HEK293 (cell line): ENCODE data around the gene LZTR1.

Experiments used
- CTCF ChIA-PET: fragments of 350-600 bp; formaldehyde crosslinking; extraction: SDS; loops from one replicate; lab custom pipeline; 2021; ENCODE audit warnings: antibody characterized with exemption; lab: Yijun Ruan, JAX
- POLR2A ChIA-PET: fragments of 300-600 bp; formaldehyde crosslinking; extraction: SDS; loops from one replicate; lab custom pipeline; 2020; ENCODE audit warnings: antibody characterized with exemption, inconsistent platforms; lab: Yijun Ruan, JAX
- H3K27ac ChIP-seq: fragments of 200-500 bp; sonication (Bioruptor generic); 2 replicates; pipeline ENCODE4 v1.5.1; 2014; ENCODE audit warnings: low read depth, low read length, control low read depth, inconsistent platforms; ENCODE audit errors: extremely low read depth
- H3K36me3 ChIP-seq, 2 experiments: fragments of 200-500 bp in 1 of 2; sonication (Bioruptor generic) in 1 of 2; 1 replicate in 1 of 2; 2 replicates in 1 of 2; pipeline ENCODE4 v1.5.1; 2014 to 2017; ENCODE audit warnings: inconsistent platforms in 2 of 2, low read length in 2 of 2; ENCODE audit not compliant: control insufficient read depth in 2 of 2, insufficient read depth in 1 of 2
- H3K4me1 ChIP-seq: fragments of 200-500 bp; sonication (Bioruptor generic); 2 replicates; pipeline ENCODE4 v1.5.1; 2014; ENCODE audit warnings: mild to moderate bottlenecking, low read length, inconsistent platforms; ENCODE audit not compliant: control insufficient read depth, insufficient read depth
- H3K4me3 ChIP-seq: 2 replicates; pipeline ENCODE4 v1.5.1; 2011; ENCODE audit warnings: low read depth, mild to moderate bottlenecking, control low read depth, low read length, moderate library complexity
- H3K9me3 ChIP-seq: fragments of 200-500 bp; sonication (Bioruptor generic); 2 replicates; pipeline ENCODE4 v1.5.1; 2014; ENCODE audit warnings: low read depth, low read length, inconsistent platforms; ENCODE audit not compliant: control insufficient read depth, insufficient read depth
- EGR2 ChIP-seq: fragments of 450-650 bp; formaldehyde crosslinking; IDR thresholded peaks from 2 replicates; pipeline ENCODE4 v1.5.1; 2016; ENCODE audit warnings: low read depth, missing biosample characterization, missing genetic modification characterization
- GFI1B ChIP-seq: fragments of 450-650 bp; formaldehyde crosslinking; IDR thresholded peaks from 2 replicates; pipeline ENCODE4 v1.5.1; 2016; ENCODE audit warnings: missing biosample characterization, missing genetic modification characterization
- HOXC10 ChIP-seq: sonication (generic); formaldehyde crosslinking; IDR thresholded peaks from 2 replicates; pipeline ENCODE4 v1.8.1; 2023; ENCODE audit warnings: mild to moderate bottlenecking, missing genetic modification reagents
- MYNN ChIP-seq: fragments of 450-650 bp; formaldehyde crosslinking; IDR thresholded peaks from 2 replicates; pipeline ENCODE4 v1.5.1; 2016; ENCODE audit warnings: missing biosample characterization, missing genetic modification characterization, borderline replicate concordance
- ZFP41 ChIP-seq: fragments of 450-650 bp; formaldehyde crosslinking; IDR thresholded peaks from 2 replicates; pipeline ENCODE4 v1.5.1; 2016; ENCODE audit warnings: missing biosample characterization, missing genetic modification characterization, borderline replicate concordance
- ZIC2 ChIP-seq: fragments of 450-650 bp; formaldehyde crosslinking; IDR thresholded peaks from 2 replicates; pipeline ENCODE4 v1.5.1; 2016; ENCODE audit warnings: missing biosample characterization, missing genetic modification characterization
- ZNF146 ChIP-seq: fragments of 450-650 bp; formaldehyde crosslinking; IDR thresholded peaks from 2 replicates; pipeline ENCODE4 v1.5.1; 2016; ENCODE audit warnings: missing biosample characterization, missing genetic modification characterization
- ZNF175 ChIP-seq: fragments of 450-650 bp; formaldehyde crosslinking; IDR thresholded peaks from 2 replicates; pipeline ENCODE4 v1.5.1; 2016; ENCODE audit warnings: missing biosample characterization, missing genetic modification characterization
- ZNF239 ChIP-seq: fragments of 450-650 bp; formaldehyde crosslinking; IDR thresholded peaks from 2 replicates; pipeline ENCODE4 v1.5.1; 2016; ENCODE audit warnings: missing biosample characterization, missing genetic modification characterization
- ZNF274 ChIP-seq, 2 experiments: fragments of 200-500 bp in 1 of 2; fragments of 450-650 bp in 1 of 2; sonication (Bioruptor generic) in 1 of 2; formaldehyde crosslinking in 1 of 2; IDR thresholded peaks; 2 replicates each; pipeline versions ENCODE4 v1.5.1 to v1.6.1; 2014 to 2016; ENCODE audit warnings: borderline replicate concordance in 1 of 2, inconsistent platforms in 1 of 2, low read length in 1 of 2, missing biosample characterization in 1 of 2, missing genetic modification characterization in 1 of 2
- ZNF341 ChIP-seq: fragments of 450-650 bp; formaldehyde crosslinking; IDR thresholded peaks from 2 replicates; pipeline ENCODE4; 2016; ENCODE audit warnings: low read depth, missing biosample characterization, missing genetic modification characterization
- ZNF37A ChIP-seq: fragments of 450-650 bp; IDR thresholded peaks from 2 replicates; pipeline ENCODE4 v1.5.1; 2018; ENCODE audit warnings: missing biosample characterization, missing genetic modification characterization
- ZNF544 ChIP-seq: fragments of 450-650 bp; formaldehyde crosslinking; IDR thresholded peaks from 2 replicates; pipeline ENCODE4 v1.5.0; 2017; ENCODE audit warnings: missing biosample characterization, missing genetic modification characterization
- ZNF555 ChIP-seq: fragments of 450-650 bp; formaldehyde crosslinking; conservative IDR thresholded peaks from 2 replicates; pipeline ENCODE4 v1.5.1; 2017; ENCODE audit warnings: missing biosample characterization, mild to moderate bottlenecking, missing genetic modification characterization, inconsistent platforms
- ZNF600 ChIP-seq: fragments of 450-650 bp; formaldehyde crosslinking; IDR thresholded peaks from 2 replicates; pipeline ENCODE4 v1.5.1; 2016; ENCODE audit warnings: missing biosample characterization, missing genetic modification characterization
- ZNF624 ChIP-seq: fragments of 450-650 bp; formaldehyde crosslinking; IDR thresholded peaks from 2 replicates; pipeline ENCODE4 v1.5.1; 2017; ENCODE audit warnings: missing biosample characterization, missing genetic modification characterization
- ZNF670 ChIP-seq: fragments of 450-650 bp; formaldehyde crosslinking; IDR thresholded peaks from 2 replicates; pipeline ENCODE4 v1.5.1; 2016; ENCODE audit warnings: missing biosample characterization, missing genetic modification characterization, low read depth
- ZNF792 ChIP-seq: fragments of 450-650 bp; formaldehyde crosslinking; IDR thresholded peaks from 2 replicates; pipeline ENCODE4 v1.5.1; 2016; ENCODE audit warnings: missing biosample characterization, missing genetic modification characterization
- TF ChIP-seq, protein P1 (sequence below): fragments of 450-650 bp; formaldehyde crosslinking; IDR thresholded peaks from 2 replicates; pipeline ENCODE4 v1.5.1; 2016; ENCODE audit warnings: missing biosample characterization, missing genetic modification characterization
- TF ChIP-seq, protein P2 (sequence below): fragments of 450-650 bp; formaldehyde crosslinking; IDR thresholded peaks from 2 replicates; pipeline ENCODE4 v1.5.0; 2017; ENCODE audit warnings: missing biosample characterization, missing genetic modification characterization, borderline replicate concordance
- TF ChIP-seq, protein P3 (sequence below): fragments of 450-650 bp; formaldehyde crosslinking; IDR thresholded peaks from 2 replicates; pipeline ENCODE4 v1.5.1; 2016; ENCODE audit warnings: missing biosample characterization, missing genetic modification characterization
- TF ChIP-seq, protein P4 (sequence below): fragments of 450-650 bp; formaldehyde crosslinking; IDR thresholded peaks from 2 replicates; pipeline ENCODE4 v1.5.1; 2016; ENCODE audit warnings: missing biosample characterization, missing genetic modification characterization
- TF ChIP-seq, protein P5 (sequence below): fragments of 450-650 bp; formaldehyde crosslinking; IDR thresholded peaks from 2 replicates; pipeline ENCODE4 v1.5.1; 2016; ENCODE audit warnings: missing biosample characterization, missing genetic modification characterization, borderline replicate concordance
- TF ChIP-seq, protein P6 (sequence below): fragments of 450-650 bp; formaldehyde crosslinking; IDR thresholded peaks from 2 replicates; pipeline ENCODE4 v1.5.1; 2016; ENCODE audit warnings: missing biosample characterization, missing genetic modification characterization

LZTR1 gene

DNA sequence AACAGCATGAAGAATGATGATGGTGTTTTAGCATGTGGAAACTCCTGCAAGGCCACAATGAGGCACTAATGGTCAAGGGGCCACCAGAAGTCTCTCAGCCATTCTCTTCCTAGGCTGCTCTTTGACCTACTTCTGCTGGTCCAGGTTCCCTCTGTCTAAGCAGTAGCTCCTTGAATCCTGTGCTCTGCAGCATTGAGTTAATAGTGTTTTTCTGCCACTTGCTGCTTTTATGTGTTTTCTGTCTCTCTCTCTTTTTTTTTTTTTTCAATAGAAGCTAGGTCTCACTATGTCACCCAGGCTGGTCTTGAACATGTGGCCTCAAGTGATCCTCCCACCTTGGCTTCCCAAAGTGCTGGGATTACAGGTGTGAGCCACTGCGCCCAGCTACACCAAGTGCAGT lies 35.1 kb upstream of the LZTR1 start:
- POLR2A ChIA-PET, result interaction anchor here (0.6 kb wide), 1 partner anchor 30 kb away, joined by 3 read pairs; no protein-coding TSS in a partner anchor
- no peak overlapping the region for H3K27ac ChIP-seq
- CTCF ChIA-PET, result interaction anchor here (1.2 kb wide), 1 partner anchor 9 kb away, joined by 3 read pairs; no protein-coding TSS in a partner anchor
- no peaks in the 10 kb centered on the region for H3K9me3 ChIP-seq
- no peak overlapping the region for H3K4me3 ChIP-seq
- TF ChIP-seq, protein P1, sequence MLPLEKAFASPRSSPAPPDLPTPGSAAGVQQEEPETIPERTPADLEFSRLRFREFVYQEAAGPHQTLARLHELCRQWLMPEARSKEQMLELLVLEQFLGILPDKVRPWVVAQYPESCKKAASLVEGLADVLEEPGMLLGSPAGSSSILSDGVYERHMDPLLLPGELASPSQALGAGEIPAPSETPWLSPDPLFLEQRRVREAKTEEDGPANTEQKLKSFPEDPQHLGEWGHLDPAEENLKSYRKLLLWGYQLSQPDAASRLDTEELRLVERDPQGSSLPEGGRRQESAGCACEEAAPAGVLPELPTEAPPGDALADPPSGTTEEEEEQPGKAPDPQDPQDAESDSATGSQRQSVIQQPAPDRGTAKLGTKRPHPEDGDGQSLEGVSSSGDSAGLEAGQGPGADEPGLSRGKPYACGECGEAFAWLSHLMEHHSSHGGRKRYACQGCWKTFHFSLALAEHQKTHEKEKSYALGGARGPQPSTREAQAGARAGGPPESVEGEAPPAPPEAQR (tag by site-specific recombination), result no peak
- TF ChIP-seq ZNF670 (tag by site-specific recombination), result no peak
- TF ChIP-seq MYNN (tag by site-specific recombination), result no peak
- TF ChIP-seq ZNF175 (tag by site-specific recombination), result no peak
- TF ChIP-seq, protein P2, sequence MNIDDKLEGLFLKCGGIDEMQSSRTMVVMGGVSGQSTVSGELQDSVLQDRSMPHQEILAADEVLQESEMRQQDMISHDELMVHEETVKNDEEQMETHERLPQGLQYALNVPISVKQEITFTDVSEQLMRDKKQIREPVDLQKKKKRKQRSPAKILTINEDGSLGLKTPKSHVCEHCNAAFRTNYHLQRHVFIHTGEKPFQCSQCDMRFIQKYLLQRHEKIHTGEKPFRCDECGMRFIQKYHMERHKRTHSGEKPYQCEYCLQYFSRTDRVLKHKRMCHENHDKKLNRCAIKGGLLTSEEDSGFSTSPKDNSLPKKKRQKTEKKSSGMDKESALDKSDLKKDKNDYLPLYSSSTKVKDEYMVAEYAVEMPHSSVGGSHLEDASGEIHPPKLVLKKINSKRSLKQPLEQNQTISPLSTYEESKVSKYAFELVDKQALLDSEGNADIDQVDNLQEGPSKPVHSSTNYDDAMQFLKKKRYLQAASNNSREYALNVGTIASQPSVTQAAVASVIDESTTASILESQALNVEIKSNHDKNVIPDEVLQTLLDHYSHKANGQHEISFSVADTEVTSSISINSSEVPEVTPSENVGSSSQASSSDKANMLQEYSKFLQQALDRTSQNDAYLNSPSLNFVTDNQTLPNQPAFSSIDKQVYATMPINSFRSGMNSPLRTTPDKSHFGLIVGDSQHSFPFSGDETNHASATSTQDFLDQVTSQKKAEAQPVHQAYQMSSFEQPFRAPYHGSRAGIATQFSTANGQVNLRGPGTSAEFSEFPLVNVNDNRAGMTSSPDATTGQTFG, result no peak
- TF ChIP-seq ZNF37A (tag by site-specific recombination), result no peak
- TF ChIP-seq ZNF341, result no peak
- TF ChIP-seq EGR2 (tag by site-specific recombination), result no peak
- TF ChIP-seq ZNF544 (tag by site-specific recombination), result no peak
- TF ChIP-seq, all 188 proteins: peak for 0
- H3K4me1 ChIP-seq, result no peaks in the 10 kb centered on the region
- H3K36me3 ChIP-seq, result peaks cover 5 to 57% of the 10 kb centered on the region in 2 experiments; a peak in 2 of 3 replicates

DNA sequence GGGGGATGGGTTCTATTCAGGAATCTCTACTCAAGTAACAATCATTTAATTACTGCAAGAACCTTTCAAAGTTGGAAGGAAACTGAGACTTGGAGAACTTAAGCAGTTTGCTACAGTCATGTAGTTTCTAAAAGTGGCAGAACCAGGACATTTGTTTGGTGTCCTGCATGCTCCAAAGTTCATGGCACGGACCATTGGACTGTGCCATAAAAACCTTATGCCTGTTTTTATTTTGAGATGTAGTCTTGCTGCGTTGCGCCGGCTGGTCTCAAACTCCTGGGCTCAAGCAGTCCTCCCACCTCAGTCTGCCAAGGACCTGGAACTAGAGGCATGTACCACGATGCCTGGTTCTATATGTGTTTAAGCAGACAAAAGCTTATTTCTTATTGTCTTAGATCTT lies 33.6 kb upstream of the LZTR1 start:
- Histone ChIP-seq H3K9me3 (no peaks in the 10 kb centered on the region), H3K4me3 (no peak overlapping the region), H3K4me1 (no peaks in the 10 kb centered on the region), H3K36me3 (peaks cover 5 to 69% of the 10 kb centered on the region in 2 experiments; a peak in 2 of 3 replicates), H3K27ac (no peak overlapping the region)
- CTCF ChIA-PET, result interaction anchor here (0.6 kb wide), 3 partner anchors 8 to 208 kb away, joined by 3 to 5 read pairs (median 4); no protein-coding TSS in a partner anchor
- POLR2A ChIA-PET, result interaction anchor here (0.6 to 0.7 kb wide), 2 partner anchors 20 to 144 kb away, joined by 3 to 4 read pairs; no protein-coding TSS in a partner anchor
- TF ChIP-seq, protein P3, sequence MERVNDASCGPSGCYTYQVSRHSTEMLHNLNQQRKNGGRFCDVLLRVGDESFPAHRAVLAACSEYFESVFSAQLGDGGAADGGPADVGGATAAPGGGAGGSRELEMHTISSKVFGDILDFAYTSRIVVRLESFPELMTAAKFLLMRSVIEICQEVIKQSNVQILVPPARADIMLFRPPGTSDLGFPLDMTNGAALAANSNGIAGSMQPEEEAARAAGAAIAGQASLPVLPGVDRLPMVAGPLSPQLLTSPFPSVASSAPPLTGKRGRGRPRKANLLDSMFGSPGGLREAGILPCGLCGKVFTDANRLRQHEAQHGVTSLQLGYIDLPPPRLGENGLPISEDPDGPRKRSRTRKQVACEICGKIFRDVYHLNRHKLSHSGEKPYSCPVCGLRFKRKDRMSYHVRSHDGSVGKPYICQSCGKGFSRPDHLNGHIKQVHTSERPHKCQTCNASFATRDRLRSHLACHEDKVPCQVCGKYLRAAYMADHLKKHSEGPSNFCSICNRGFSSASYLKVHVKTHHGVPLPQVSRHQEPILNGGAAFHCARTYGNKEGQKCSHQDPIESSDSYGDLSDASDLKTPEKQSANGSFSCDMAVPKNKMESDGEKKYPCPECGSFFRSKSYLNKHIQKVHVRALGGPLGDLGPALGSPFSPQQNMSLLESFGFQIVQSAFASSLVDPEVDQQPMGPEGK (tag by site-specific recombination), result no peak
- TF ChIP-seq GFI1B (tag by site-specific recombination) (no peak), ZNF146 (tag by site-specific recombination) (no peak), ZFP41 (tag by site-specific recombination) (no peak), ZNF239 (tag by site-specific recombination) (no peak), ZIC2 (tag by site-specific recombination) (no peak), ZNF274 (IDR thresholded peaks at IDR 0.05; ENCODE audit: low read length) (no peak), ZNF274 (tag by site-specific recombination; IDR thresholded peaks at IDR 0.05; ENCODE audit: borderline replicate concordance) (no peak), HOXC10 (CRISPR knock-in tag) (no peak), ZNF555 (tag by site-specific recombination) (no peak), ZNF600 (tag by site-specific recombination) (no peak), ZNF792 (tag by site-specific recombination) (no peak), ZNF624 (tag by site-specific recombination) (no peak)
- TF ChIP-seq, protein P4, sequence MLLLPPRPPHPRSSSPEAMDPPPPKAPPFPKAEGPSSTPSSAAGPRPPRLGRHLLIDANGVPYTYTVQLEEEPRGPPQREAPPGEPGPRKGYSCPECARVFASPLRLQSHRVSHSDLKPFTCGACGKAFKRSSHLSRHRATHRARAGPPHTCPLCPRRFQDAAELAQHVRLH (tag by site-specific recombination), result no peak
- TF ChIP-seq, protein P5, sequence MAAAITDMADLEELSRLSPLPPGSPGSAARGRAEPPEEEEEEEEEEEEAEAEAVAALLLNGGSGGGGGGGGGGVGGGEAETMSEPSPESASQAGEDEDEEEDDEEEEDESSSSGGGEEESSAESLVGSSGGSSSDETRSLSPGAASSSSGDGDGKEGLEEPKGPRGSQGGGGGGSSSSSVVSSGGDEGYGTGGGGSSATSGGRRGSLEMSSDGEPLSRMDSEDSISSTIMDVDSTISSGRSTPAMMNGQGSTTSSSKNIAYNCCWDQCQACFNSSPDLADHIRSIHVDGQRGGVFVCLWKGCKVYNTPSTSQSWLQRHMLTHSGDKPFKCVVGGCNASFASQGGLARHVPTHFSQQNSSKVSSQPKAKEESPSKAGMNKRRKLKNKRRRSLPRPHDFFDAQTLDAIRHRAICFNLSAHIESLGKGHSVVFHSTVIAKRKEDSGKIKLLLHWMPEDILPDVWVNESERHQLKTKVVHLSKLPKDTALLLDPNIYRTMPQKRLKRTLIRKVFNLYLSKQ (tag by site-specific recombination), result no peak
- TF ChIP-seq, protein P6, sequence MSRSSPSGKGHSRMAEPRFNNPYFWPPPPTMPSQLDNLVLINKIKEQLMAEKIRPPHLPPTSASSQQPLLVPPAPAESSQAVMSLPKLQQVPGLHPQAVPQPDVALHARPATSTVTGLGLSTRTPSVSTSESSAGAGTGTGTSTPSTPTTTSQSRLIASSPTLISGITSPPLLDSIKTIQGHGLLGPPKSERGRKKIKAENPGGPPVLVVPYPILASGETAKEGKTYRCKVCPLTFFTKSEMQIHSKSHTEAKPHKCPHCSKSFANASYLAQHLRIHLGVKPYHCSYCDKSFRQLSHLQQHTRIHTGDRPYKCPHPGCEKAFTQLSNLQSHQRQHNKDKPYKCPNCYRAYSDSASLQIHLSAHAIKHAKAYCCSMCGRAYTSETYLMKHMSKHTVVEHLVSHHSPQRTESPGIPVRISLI, result no peak
